Right cardiac atrium (tissue), 5 donors: ENCODE measurements around the gene SPOCK1. TPM values are rescaled to one million over a fixed set of nuclear protein-coding genes. Genes with fewer than 3 reads are reported as not detected.
"Not testable (repeated sequence)": the region's sequence is repeated elsewhere in the genome, so short reads cannot be mapped to it uniquely, and the experiment has no call there.

Source experiments
- ATAC-seq, 2 donors: fragments of 200-7000 bp; cut with Tn5 transposase; one replicate each; pipeline versions ENCODE4 v1.8.0 to v1.9.1; 2020; ENCODE audit warnings: moderate library complexity in 2 of 2, mild to moderate bottlenecking in 1 of 2
- DNase-seq, 3 donors: peaks; one replicate each; pipeline ENCODE4 v3.0.0-alpha.2; 2020
- H3K27ac ChIP-seq: one replicate; pipeline ENCODE4 v1.5.1; 2013; ENCODE audit warnings: mild to moderate bottlenecking, low read length, control low read depth, moderate library complexity
- H3K27me3 ChIP-seq: one replicate; pipeline ENCODE4 v1.6.1; 2013; ENCODE audit not compliant: control insufficient read depth, insufficient read depth
- H3K4me1 ChIP-seq: one replicate; pipeline ENCODE4 v1.6.1; 2013; ENCODE audit warnings: low read length; ENCODE audit not compliant: control insufficient read depth, insufficient read depth
- H3K4me3 ChIP-seq: one replicate; pipeline ENCODE4 v1.5.1; 2013; ENCODE audit warnings: low read length, control low read depth
- H3K9me3 ChIP-seq: one replicate; pipeline ENCODE4 v1.6.1; 2013; ENCODE audit warnings: low read length; ENCODE audit not compliant: control insufficient read depth
- WGBS: extraction: QIAGEN DNeasy Blood & Tissue Kit; methylation state at CpG from one replicate; pipeline ENCODE4 v1.1.7; 2013; 5-methylcytosine and 5-hydroxymethylcytosine counted together
- intact Hi-C, 4 donors: fragments of 100-400 bp; cut with DNase I; formaldehyde crosslinking; loops; one replicate each; pipeline versions ENCODE4 v1.11.0 to v1.14.0; 2022 to 2023
- polyA plus RNA-seq: library from polyadenylated mRNA; stranded (reverse); fragments of 200-250 nt; gene quantifications from one replicate; pipeline ENCODE4 v1.2.3, GENCODE V29; 2013
- total RNA-seq, 4 donors: library from RNA; stranded (reverse); fragmentation: NEBNext Ultra II Directional; extraction: Animal tissue kit (Norgen Biotek cat#: 25700); gene quantifications; one replicate each; pipeline ENCODE4 v1.2.1, GENCODE V29; 2021
- donor health status: healthy with polysubstance abuse.
- donor health status: DM: no; HTN: yes; CAD: no.
- donor health status: DM: no; HTN: no; CAD: no.
- donor health status: DM: no; HTN: yes; CAD: no; lungs with severe emphysema.
- donor health status: DM: yes; HTN: yes; CAD: no.

Gene SPOCK1
- total and polyA plus RNA-seq, 5 donors, result 41.0 to 186 (median 139) TPM

DNA sequence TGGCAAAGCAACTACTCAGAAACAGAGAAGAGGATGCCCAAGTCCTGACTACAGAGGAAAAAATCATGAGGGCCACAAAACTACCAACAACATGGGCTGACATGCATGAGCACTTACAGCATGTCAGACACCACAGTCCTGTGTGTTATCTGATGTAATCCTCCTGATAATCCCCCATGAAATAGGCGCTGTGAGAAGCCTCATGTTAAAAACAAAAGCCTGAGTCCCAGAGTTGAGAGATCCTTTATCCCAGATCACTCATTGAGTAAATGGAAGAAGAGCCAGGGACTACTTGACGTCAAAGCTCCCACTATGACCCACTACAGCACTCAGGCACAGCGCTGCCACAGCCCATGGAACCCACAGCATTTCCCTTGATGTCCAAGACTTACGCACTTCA lies 7.2 kb upstream of the SPOCK1 start:
- Histone ChIP-seq H3K4me3 (no peak overlapping the region), H3K9me3 (no peaks in the 10 kb centered on the region), H3K4me1 (no peaks in the 10 kb centered on the region), H3K27ac (no peak overlapping the region), H3K27me3 (no peaks in the 10 kb centered on the region)
- intact Hi-C loops, result no loop called here
- ATAC-seq, result no peak
- WGBS, result 87% methylated on average over 4 of the region's 4 CpGs
- DNase-seq, result no peak

DNA sequence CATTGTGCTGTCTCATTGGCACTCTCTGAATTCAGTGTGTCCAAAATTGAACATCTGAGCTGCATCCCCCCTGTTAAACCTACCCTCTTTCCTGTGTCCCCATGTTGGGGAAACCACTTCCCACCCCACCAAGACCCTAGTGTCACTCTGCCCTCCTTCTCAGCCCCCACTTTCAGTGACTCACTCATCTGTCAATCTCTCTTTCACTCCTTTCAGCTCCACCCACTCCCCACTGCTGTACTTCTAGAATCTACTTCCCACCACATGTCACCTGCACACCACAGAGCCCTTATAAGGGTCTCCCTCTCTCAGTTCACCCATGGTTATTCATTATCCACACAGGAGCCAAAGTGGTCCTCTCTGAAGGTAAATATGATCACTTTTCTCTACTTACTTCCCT lies 5.8 kb upstream of the SPOCK1 start:
- Histone ChIP-seq H3K9me3 (no peaks in the 10 kb centered on the region), H3K4me3 (no peak overlapping the region), H3K27ac (no peak overlapping the region), H3K4me1 (no peaks in the 10 kb centered on the region), H3K27me3 (no peaks in the 10 kb centered on the region)
- DNase-seq, result no peak
- intact Hi-C loops, result loop anchor here in 2 of 4 donors (5.0 kb wide), 2 partner anchors 183 to 703 kb away; no protein-coding TSS in a partner anchor
- no peak for ATAC-seq

DNA sequence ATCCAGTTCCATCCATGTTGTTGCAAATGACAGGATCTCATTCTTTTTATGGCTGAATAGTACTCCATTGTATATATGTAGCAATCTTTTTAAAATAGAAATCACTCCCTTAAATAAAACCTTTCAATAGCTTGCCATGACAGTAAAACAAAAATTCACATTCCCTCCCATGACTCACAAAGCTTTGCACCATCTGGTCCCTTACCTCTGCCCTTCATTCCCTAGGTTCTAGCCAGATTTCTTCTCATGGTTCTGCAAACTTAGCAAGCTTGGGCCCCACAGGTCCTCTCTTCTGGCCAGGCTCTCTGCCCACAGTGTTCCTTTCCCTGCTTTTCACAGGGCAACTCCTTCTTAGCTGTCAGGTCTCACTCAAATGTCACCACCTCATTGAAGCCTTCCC lies 4.3 kb upstream of the SPOCK1 start:
- no peaks in the 10 kb centered on the region for H3K27me3 ChIP-seq
- H3K4me3 ChIP-seq, result no peak overlapping the region
- intact Hi-C loops, result loop anchor here in 2 of 4 donors (5.0 kb wide), 2 partner anchors 181 to 701 kb away; no protein-coding TSS in a partner anchor
- no peaks in the 10 kb centered on the region for H3K4me1 ChIP-seq
- H3K27ac ChIP-seq, result no peak overlapping the region
- H3K9me3 ChIP-seq, result no peaks in the 10 kb centered on the region
- no peak for DNase-seq
- ATAC-seq, result no peak

DNA sequence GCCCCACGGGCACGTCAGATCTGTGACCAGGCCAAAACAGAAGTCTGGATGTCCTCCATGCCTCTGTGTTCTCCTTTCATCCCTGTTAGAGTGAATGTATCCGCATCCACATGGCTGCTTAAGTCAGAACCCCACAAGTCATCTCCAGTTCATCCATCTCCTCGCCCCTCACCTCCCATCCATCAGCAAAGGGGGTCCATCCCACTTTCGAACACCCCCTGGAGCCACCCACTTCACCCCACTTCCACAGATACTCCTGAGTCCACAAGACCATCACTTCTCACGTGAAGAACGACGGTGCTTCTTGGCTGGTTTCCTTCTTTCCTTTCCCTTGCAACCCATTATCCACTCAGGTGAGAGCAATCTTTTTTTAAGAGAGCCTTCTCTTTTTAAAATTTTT lies 3.5 kb upstream of the SPOCK1 start:
- no peak for DNase-seq
- WGBS, result 81% methylated on average over 8 of the region's 8 CpGs
- ATAC-seq, result no peak
- intact Hi-C loops, result loop anchor here in 2 of 4 donors (5.0 kb wide), 2 partner anchors 180 to 700 kb away; no protein-coding TSS in a partner anchor
- H3K27me3 ChIP-seq, result no peaks in the 10 kb centered on the region
- peaks cover 1% of the 10 kb centered on the region for H3K4me1 ChIP-seq
- H3K9me3 ChIP-seq, result no peaks in the 10 kb centered on the region
- H3K4me3 ChIP-seq, result no peak overlapping the region
- H3K27ac ChIP-seq, result no peak overlapping the region

DNA sequence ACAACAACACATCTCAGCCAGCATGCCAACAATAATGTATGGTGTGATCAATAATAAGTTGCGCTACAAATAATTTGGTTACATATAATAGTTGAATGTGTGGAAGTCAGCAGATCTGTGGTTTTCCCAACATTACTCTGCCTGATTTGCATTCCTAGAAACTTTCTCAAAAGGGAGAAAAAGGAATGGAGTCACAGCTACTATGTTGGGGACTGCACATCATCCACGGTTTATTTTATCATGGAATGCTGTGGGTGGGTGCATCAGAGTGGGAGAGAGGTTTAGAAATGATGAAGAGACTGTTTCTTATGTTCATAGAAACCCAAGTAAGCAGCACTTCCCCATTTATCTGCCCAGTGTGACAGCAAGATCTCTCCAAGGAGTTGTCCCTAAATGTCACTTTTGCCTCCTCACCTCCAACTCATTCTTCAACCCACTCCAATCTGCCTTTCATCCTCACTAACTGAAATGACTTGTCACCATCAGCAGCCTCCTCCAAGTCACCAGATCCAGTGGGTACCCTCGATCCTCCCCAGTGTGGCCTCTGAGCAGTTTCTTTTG lies 2.8 kb upstream of the SPOCK1 start:
- Histone ChIP-seq H3K9me3 (no peaks in the 10 kb centered on the region), H3K27ac (no peak overlapping the region), H3K4me1 (peaks cover 1% of the 10 kb centered on the region), H3K27me3 (no peaks in the 10 kb centered on the region), H3K4me3 (no peak overlapping the region)
- intact Hi-C loops, result loop anchor here in 2 of 4 donors (5.0 kb wide), 2 partner anchors 180 to 700 kb away; no protein-coding TSS in a partner anchor
- ATAC-seq (no peak), DNase-seq (no peak)
- 66% methylated on average over 3 of the region's 3 CpGs for WGBS

DNA sequence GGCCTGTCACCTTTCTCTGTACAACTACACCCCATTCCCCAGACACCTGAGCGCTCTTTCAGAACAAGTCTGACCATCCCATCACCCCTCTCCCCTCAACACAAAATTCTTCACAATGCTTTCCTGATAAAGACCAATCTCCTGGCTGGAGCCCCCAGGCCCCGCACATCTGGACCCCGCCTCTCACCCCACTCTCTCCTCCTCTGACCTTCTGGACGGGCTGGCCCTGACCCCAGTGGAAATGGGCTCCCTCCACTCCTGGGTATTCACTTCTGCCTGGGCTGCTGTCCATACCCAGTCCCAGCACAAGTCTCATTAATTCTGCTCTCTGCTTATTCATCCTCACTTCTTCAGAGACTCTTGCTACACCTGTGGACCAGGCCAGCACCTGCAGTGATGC lies 2.1 kb upstream of the SPOCK1 start:
- Histone ChIP-seq H3K4me1 (peaks cover 1% of the 10 kb centered on the region), H3K9me3 (no peaks in the 10 kb centered on the region), H3K4me3 (no peak overlapping the region), H3K27me3 (no peaks in the 10 kb centered on the region), H3K27ac (no peak overlapping the region)
- no peak for DNase-seq
- intact Hi-C loops, result loop anchor here in 2 of 4 donors (5.0 kb wide), 2 partner anchors 179 to 699 kb away; no protein-coding TSS in a partner anchor
- WGBS, result 78% methylated on average over 4 of the region's 4 CpGs
- ATAC-seq, result no peak

DNA sequence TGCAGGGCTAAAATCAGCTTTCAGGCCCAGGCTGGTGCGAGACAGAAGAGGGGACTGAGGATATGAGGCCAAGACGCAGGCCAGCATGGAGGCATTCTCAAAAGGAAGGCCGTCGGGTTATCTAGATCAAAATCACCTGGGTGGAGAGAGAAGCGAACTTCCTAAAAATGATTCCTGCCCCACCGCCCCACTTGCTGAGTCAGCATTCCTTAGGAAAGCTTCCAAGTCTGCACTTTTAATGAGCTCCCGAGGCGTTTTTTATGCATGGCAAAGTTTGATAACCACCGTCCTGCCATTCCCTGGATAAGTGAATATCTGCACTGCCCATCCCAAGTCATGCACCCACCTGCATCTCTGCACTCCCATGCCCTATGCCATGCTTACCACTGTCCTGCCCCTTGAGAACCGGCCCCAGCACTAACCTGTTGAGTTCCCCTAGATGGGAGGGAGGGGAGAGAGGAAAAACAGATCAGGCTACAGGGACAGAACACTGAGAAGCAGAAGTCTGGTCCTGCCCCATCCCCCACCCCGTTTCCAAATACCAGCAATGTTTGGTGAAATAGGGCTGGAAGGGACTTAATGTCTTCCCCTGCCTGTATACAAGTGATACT lies 1.6 kb upstream of the SPOCK1 start:
- intact Hi-C loops, result loop anchor here in 2 of 4 donors (5.0 kb wide), 2 partner anchors 178 to 698 kb away; no protein-coding TSS in a partner anchor
- DNase-seq (no peak), ATAC-seq (no peak)
- Histone ChIP-seq H3K27me3 (no peaks in the 10 kb centered on the region), H3K4me3 (no peak overlapping the region), H3K4me1 (peaks cover 1% of the 10 kb centered on the region), H3K27ac (no peak overlapping the region), H3K9me3 (no peaks in the 10 kb centered on the region)
- 79% methylated on average over 11 of the region's 11 CpGs for WGBS

DNA sequence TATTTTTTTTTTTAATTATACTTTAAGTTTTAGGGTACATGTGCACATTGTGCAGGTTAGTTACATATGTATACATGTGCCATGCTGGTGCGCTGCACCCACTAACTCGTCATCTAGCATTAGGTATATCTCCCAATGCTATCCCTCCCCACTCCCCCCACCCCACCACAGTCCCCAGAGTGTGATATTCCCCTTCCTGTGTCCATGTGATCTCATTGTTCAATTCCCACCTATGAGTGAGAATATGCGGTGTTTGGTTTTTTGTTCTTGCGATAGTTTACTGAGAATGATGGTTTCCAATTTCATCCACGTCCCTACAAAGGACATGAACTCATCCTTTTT lies 351 bp upstream of the SPOCK1 start:
- intact Hi-C loops, result loop anchor here (2.0 to 10.0 kb wide), 6 partner anchors 145 to 692 kb away; no protein-coding TSS in a partner anchor
- ATAC-seq, H3K4me1 ChIP-seq, DNase-seq, H3K27ac ChIP-seq, H3K9me3 ChIP-seq, H3K27me3 ChIP-seq, H3K4me3 ChIP-seq: not testable (repeated sequence)
- no CpG with 5 or more reads among the region's 5 CpGs for WGBS

DNA sequence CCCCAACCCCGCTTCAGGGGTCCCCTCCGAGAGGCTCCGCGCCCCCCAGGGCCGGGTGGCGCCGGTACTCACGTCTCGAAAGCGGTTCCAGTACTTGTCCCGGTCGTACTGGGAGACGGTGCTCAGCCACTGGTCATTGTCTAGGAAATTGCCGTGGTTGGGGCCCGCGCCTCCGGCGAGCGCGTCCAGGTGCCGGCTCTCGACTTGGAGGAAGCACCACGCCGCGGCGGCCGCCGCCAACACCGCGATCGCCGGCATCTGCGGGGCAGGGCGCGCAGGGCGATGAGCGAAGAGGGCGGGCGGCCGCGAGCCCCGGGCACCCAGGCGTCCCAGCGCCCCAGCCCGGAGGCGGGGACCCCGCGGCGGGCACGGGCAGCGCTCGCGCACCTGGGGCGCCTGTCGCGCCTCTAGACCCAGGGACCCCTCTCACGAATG lies 808 bp downstream of the SPOCK1 start:
- DNase-seq (peak; percentile 33 to 75 (median 67)), ATAC-seq (peak; percentile 35 to 37)
- Histone ChIP-seq H3K4me1 (peaks cover 1% of the 10 kb centered on the region), H3K27ac (no peak overlapping the region), H3K9me3 (no peaks in the 10 kb centered on the region), H3K27me3 (no peaks in the 10 kb centered on the region), H3K4me3 (peak overlapping the region; percentile 49)
- intact Hi-C loops, result loop anchor here (2.0 to 10.0 kb wide), 6 partner anchors 144 to 691 kb away; no protein-coding TSS in a partner anchor
- WGBS, result 3% methylated on average over 57 of the region's 57 CpGs

DNA sequence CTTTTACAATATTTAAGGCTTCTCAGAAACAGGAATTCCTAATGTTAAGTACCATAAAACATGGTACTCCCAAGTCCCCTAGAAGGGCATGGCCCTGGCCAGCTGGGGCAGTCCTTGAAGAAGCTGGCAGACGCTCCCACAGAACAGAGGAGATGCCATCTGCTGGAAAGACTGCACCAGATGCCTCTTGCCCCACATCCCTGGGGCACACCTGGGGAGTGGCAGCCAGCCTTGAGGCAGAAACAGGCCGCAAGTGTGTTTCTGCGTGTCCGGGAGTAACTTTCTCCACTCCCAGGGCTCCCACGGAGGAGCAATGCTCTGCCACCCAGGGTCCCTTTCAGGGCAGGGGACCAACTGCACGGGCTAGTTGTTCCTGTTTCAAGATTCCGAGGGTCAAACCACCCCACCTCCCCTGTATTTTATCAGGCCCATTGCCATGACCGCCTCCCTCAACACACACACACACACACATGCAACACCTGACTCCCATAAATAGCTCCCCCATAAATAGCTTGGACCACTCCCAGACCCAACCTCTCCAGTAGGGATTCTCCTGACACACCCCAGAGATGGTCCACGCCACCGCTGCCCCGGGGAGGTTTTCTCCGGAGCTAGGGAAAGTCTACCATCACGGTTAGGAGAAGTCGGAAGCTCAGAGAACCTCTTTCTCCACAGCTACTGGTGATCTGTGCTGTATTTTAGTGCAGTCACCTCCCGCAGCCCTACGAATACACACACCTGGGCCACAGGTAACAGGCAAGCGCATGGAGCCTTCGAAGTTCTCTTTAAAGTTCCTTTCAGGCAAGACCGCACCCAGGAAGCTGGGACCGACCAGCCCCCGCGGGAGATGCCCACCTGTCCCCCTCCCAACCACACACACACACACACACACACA lies 1.5 kb downstream of the SPOCK1 start:
- peaks cover 1% of the 10 kb centered on the region for H3K4me1 ChIP-seq
- H3K27ac ChIP-seq, result no peak overlapping the region
- DNase-seq (peak in 2 of 3 donors; percentile 44 to 50), ATAC-seq (peak in 1 of 2 donors; percentile 5)
- H3K9me3 ChIP-seq, result no peaks in the 10 kb centered on the region
- peak overlapping the region; percentile 49 for H3K4me3 ChIP-seq
- intact Hi-C loops, result loop anchor here (2.0 to 10.0 kb wide), 6 partner anchors 143 to 690 kb away; no protein-coding TSS in a partner anchor
- H3K27me3 ChIP-seq, result no peaks in the 10 kb centered on the region
- WGBS, result 66% methylated on average over 22 of the region's 22 CpGs
